ENCODE results near the gene RBM24.
"Not testable (repeated sequence)": the region's sequence is repeated elsewhere in the genome, so short reads cannot be mapped to it uniquely, and the experiment has no call there.

RBM24 gene

DNA sequence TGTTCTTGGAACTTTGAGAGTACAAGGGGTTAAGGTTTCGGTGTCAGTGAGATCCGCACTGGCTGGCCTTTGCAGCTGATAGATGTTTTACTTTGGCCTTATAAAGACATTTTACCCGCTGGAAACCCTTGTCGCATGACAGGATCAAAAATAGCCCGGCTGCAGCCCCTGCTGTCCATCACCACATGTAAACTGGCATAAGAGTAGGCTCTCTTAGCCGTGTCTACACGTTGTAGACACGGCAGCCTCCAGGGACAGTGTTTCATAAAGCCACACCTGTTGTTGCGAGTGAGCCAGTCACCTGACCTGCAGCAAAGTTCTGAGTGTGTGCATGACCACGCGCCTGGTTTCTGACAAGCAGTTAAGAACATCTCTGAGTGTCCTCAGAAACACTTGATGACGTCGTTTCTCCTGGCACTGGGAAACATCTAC is 8.5 kb downstream of the RBM24 start:
- DNase-seq (ENCODE audit: low spot score), result no peak

DNA sequence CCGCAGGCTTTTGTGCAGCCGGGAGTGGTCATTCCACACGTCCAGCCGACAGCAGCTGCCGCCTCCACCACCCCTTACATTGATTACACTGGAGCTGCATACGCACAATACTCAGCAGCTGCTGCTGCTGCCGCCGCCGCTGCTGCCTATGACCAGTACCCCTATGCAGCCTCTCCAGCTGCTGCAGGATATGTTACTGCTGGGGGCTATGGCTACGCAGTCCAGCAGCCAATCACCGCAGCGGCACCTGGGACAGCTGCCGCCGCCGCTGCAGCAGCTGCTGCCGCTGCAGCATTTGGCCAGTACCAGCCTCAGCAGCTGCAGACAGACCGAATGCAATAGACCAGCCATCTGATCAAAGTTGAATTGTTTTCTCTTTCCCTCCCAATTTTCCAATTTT is 10.6 kb downstream of the RBM24 start:
- peak; percentile 54 for DNase-seq (ENCODE audit: low spot score)

- DNase-seq (ENCODE audit: low spot score), result no peak
Measured at GRCh38 chr6:17292600-17293133, 11.5 kb downstream of the RBM24 start.

DNA sequence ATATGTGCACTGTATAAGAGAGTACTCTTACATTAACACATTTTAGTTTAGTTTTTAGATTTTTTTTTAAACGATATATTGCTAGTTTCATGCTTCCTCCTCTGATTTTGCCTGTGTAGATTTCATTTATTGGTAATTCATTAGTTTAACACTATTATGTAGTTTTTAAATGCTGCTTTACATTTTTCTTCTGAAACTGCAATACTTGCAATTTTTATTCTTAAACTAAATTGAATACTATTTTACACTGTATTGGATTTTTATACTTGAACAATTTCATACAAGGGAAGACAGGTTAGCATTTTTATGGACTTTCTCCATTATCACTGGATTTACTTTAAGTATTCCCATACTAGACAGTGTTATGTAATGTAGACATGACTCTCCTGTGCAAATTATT is 12.2 kb downstream of the RBM24 start:
- DNase-seq (ENCODE audit: low spot score), result no peak

DNA sequence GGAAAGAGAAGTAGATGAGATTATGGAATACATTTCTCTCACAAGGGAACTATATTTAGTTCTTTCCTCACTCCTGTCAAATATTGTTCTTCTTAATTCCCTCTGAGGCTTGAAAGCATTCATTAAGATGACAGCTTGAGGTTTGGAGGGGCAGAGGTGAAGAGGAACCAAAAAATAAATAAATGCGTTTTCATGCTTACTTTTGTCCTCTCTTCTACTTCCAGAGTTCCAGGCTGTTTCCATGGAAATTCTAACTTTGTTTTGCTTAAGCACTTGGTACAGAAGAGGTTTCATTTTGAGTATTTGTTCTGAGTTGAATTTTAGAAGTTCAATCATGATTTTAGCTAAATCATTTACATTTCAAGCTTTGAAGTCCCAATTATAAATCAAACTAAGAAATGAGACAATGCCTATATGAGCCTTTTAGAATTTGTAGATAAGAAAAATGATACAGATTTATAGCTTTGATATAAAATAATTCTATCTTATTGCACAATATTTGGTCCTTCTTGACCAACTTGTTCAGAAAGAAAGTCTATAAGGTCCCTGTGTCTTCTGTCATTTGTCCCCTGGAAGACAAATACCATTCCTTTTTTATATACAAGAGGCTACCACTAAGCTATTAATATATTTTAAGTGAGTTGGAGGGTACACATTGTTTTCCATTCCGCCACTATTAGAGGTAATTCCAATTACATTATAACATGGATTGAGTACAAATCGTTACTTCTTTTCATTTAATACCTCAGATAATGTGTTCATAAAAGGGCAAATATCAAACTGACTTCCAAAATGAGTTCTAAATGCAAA is 16.3 kb downstream of the RBM24 start:
- DNase-seq (ENCODE audit: low spot score), result peak; percentile 41

GRCh38 chr6:17298257-17298656 is 17.1 kb downstream of the RBM24 start:
- DNase-seq (ENCODE audit: low spot score), result no peak

DNA sequence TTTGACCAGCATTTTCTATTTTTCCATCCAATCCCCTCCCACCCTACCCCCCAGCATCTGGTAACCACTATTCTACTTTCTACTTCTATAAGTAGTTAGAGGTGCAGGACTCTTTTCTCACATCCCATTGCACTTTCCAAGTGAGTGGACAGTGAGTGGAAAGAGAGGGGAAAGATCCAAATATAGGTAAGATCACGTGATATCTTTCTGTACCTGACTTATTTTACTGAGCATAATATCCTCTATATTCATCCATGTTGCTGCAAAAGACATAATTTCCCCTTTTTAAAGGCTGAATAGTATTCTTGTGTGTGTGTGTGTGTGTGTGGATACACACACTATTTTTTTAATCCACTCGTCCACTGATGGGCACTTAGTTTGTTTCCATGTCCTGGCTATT is 18.1 kb downstream of the RBM24 start:
- no peak for DNase-seq (ENCODE audit: low spot score)

GRCh38 chr6:17299750-17300149 is 18.6 kb downstream of the RBM24 start:
- DNase-seq (ENCODE audit: low spot score), result no peak

- no peak for DNase-seq (ENCODE audit: low spot score)
Measured at GRCh38 chr6:17300637-17301036, 19.5 kb downstream of the RBM24 start.

- no peak for DNase-seq (ENCODE audit: low spot score)
Measured at GRCh38 chr6:17303444-17303843, 22.3 kb downstream of the RBM24 start.

GRCh38 chr6:17305219-17306001 is 24.2 kb downstream of the RBM24 start:
- no peak for DNase-seq (ENCODE audit: low spot score)

GRCh38 chr6:17311595-17312311 is 30.6 kb downstream of the RBM24 start:
- DNase-seq (ENCODE audit: low spot score), result no peak

DNA sequence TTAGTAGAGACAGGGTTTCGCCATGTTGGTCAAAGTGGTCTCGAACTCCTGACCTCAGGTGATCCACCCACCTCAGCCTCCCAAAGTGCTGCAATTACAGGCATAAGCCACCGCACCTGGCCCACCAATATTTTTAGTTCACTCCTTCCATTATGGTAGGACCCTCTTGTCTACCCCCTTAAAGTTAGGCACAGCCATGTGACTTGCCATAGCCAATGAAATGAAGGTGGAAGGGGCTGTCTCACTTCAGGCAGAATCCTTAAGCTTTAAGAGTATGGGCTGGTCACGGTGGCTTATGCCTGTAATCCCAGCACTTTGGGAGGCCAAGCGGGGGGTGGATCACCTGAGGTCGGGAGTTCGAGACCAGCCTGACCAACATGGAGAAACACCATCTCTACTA is 32.1 kb downstream of the RBM24 start:
- not testable (repeated sequence) for DNase-seq (ENCODE audit: low spot score)

DNA sequence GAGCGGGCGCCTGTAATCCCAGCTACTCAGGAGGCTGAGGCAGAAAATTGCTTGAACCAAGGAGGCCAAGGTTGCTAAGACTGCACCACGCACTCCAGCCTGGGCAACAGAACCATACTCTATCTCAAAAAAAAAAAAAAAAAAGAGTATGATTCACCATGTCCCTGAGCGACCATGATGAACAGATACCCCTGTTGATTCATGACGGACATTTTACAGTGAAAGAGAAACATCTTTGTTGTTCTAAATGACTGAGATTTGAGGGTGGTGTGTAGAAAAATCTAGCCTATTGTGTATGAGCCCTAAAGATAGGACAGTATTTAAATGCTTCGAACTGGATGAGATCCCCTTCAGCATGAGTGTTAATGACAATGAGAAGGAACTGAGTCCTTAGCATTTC is 32.8 kb downstream of the RBM24 start:
- DNase-seq (ENCODE audit: low spot score), result no peak

DNA sequence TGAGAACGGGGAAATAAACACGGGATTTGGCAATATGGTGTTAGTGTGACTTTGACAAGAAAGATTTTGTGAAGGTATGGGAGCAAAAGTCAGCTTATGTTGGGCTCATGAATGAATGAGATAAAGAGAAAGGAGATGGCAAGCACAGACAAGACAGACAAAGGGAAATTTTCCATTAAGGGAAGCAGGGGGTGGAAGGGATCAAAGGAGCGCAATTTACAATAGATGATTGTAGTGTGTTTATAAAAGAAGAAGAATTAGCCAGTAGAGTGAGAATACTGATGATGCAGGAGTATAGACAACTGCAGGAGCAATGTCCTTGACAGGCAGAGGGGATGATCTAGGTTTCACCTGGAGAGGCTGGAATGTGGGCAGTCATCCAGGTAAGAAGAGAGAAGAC is 34.1 kb downstream of the RBM24 start:
- DNase-seq (ENCODE audit: low spot score), result no peak

DNA sequence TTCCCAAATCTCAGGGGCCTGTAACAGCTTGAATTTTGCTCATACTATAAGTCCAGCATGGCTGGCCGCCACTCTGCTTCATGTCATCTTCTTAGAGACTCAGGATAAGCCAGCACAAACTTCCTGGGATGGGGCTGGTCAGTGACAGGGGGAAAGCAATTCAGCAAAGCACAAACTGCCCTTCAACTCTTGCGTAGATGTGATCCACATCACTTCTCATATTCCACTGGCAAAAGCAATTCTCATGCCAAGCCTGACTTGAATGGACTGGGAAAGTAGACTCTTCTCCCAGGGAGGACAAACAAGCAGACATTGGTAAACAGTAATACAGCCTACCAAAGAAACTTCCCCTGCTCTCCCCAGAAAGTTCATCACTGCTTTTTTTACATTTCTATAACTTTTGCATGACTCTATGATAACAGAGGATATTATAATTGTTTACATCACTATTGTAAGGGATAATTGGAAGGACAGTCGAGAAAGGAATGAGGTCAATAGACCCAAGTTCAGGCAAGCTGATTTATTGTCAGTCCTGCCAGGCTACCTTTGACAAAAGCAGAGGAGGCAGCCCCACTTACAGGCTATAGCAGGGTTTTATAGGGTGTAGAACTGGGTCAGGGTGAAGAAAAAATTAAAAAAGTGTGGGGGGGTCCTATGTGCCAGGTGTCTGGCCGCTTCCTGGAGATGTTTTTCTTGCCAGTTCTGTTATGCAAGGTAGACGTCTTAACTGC is 37.4 kb downstream of the RBM24 start:
- no peak for DNase-seq (ENCODE audit: low spot score)

DNA sequence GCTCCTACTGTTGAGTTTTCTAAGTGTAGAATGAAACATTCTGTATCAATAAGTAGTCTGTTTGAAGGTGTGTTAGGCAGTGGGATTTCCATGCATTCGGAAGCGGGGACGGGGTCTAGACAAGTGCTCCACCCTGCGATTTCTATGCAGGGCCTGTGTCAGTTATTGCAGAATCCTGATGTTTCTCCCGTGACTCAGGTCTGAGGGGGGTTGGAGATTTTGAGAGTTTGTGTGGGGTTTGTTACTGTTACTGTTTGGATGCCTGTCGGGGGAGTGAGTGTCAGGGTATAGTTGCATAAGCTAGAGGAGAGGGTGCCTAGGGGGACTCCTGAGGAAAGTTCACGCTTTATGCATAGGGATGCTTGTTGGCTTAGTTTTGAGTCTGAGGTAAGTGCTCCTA is 39.1 kb downstream of the RBM24 start:
- DNase-seq (ENCODE audit: low spot score), result not testable (repeated sequence)

- DNase-seq (ENCODE audit: low spot score), result no peak
Measured at GRCh38 chr6:17331238-17331637, 50.1 kb downstream of the RBM24 start.

- DNase-seq (ENCODE audit: low spot score), result no peak
Measured at GRCh38 chr6:17334265-17334664, 53.1 kb downstream of the RBM24 start.

DNA sequence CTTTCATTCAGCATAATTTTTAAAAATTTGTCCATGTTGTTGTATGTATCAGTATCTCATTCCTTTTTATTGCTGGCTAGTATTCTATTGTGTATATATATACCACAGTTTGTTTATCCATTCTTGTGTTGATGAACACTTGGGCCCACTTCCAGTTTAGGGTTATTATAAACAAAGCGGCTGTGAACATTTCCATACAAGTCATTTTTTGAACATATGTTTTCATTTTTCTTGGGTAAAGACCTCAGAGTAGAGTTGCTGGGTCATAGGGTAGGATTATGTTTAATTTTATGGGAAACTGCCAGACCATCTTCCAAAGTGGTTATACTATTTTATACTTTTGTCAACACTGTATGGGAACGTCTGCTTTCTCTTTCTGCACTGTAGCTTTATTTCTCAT is 55.3 kb downstream of the RBM24 start:
- no peak for DNase-seq (ENCODE audit: low spot score)

DNA sequence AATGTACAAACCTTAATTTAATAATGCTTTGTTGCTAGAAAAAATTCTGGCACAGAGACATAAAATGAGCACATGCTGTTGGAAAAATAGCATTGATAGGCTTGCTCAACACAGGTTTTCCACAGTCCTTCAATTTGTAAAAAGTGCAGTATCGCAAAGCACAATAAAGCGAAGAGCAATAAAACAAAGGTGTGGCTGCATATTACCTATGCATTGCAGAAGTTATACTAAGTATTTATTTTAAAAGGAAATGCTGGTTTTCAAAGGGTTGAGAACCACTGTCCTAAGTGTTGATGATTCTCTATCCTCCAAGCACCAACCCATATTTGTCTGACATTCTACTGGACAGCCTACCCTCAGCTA is 58.1 kb downstream of the RBM24 start:
- no peak for DNase-seq (ENCODE audit: low spot score)

Data from SK-N-DZ (cell line).